Right ventricle myocardium superior (tissue), 1 donor: ENCODE measurements around the gene TVP23C. TPM values are rescaled to one million over a fixed set of nuclear protein-coding genes. Genes with fewer than 3 reads are reported as not detected.
A peak's percentile ranks its signal among the peaks of the same experiment; 100 is the strongest.

Experiments used
- ATAC-seq: fragments of 200-7000 bp; cut with Tn5 transposase; one replicate; pipeline ENCODE4 v1.9.1; 2020; ENCODE audit warnings: mild to moderate bottlenecking; ENCODE audit not compliant: poor library complexity
- DNase-seq: peaks from one replicate; pipeline ENCODE4 v3.0.0-alpha.2; 2020
- intact Hi-C: fragments of 100-400 bp; cut with DNase I; formaldehyde crosslinking; loops from one replicate; pipeline ENCODE4 v1.11.2; 2022
- total RNA-seq: library from RNA; stranded (reverse); fragmentation: NEBNext Ultra II Directional; extraction: Animal tissue kit (Norgen Biotek cat#: 25700); gene quantifications from one replicate; pipeline ENCODE4 v1.2.1, GENCODE V29; 2021
- donor health status: DM: no; HTN: yes; CAD: no; lungs with severe emphysema.

Gene TVP23C
- total RNA-seq, 1 donor from 2014 or later = 2.5 TPM

GRCh38 chr17:15502369-15503112 lies 60.7 kb downstream of the TVP23C start:
- intact Hi-C loops = loop anchor here (2.0 kb wide), 1 partner anchor 242 kb away; no protein-coding TSS in a partner anchor
- peak; percentile 94 for DNase-seq
- peak; percentile 96 for ATAC-seq

GRCh38 chr17:15501793-15502192 lies 61.5 kb downstream of the TVP23C start:
- ATAC-seq (peak; percentile 9), DNase-seq (no peak)
- intact Hi-C loops = loop anchor here (2.0 kb wide), 1 partner anchor 241 kb away; no protein-coding TSS in a partner anchor

- DNase-seq (no peak), ATAC-seq (no peak)
- intact Hi-C loops = no loop called here
These were observed 62.0 kb downstream of the TVP23C start for GRCh38 chr17:15501282-15501681.

- intact Hi-C loops = no loop called here
- DNase-seq = no peak
- no peak for ATAC-seq
These were observed 65.2 kb downstream of the TVP23C start for GRCh38 chr17:15498107-15498506.

- ATAC-seq = peak; percentile 70
- intact Hi-C loops = no loop called here
- no peak for DNase-seq
These were observed 66.3 kb downstream of the TVP23C start for GRCh38 chr17:15496735-15497670.

- DNase-seq (no peak), ATAC-seq (no peak)
- intact Hi-C loops = no loop called here
These were observed 68.5 kb downstream of the TVP23C start for GRCh38 chr17:15494821-15495220.

GRCh38 chr17:15493693-15494035 lies 69.6 kb downstream of the TVP23C start:
- ATAC-seq = no peak
- no peak for DNase-seq
- intact Hi-C loops = no loop called here

GRCh38 chr17:15492791-15493692 lies 70.2 kb downstream of the TVP23C start:
- ATAC-seq = no peak
- no peak for DNase-seq
- intact Hi-C loops = no loop called here

GRCh38 chr17:15492186-15492585 lies 71.1 kb downstream of the TVP23C start:
- ATAC-seq (no peak), DNase-seq (no peak)
- intact Hi-C loops = no loop called here

GRCh38 chr17:15490634-15491261 lies 72.5 kb downstream of the TVP23C start:
- intact Hi-C loops = no loop called here
- peak; percentile 76 for DNase-seq
- peak; percentile 86 for ATAC-seq

GRCh38 chr17:15488557-15488956 lies 74.7 kb downstream of the TVP23C start:
- ATAC-seq (no peak), DNase-seq (no peak)
- intact Hi-C loops = no loop called here

GRCh38 chr17:15485045-15485444 lies 78.2 kb downstream of the TVP23C start:
- intact Hi-C loops = no loop called here
- ATAC-seq (no peak), DNase-seq (no peak)

GRCh38 chr17:15483431-15483830 lies 79.9 kb downstream of the TVP23C start:
- ATAC-seq (no peak), DNase-seq (no peak)
- intact Hi-C loops = no loop called here

GRCh38 chr17:15482476-15482875 lies 80.8 kb downstream of the TVP23C start:
- intact Hi-C loops = no loop called here
- ATAC-seq = no peak
- no peak for DNase-seq

- intact Hi-C loops = no loop called here
- ATAC-seq (no peak), DNase-seq (no peak)
These were observed 81.8 kb downstream of the TVP23C start for GRCh38 chr17:15481481-15481880.

- peak; percentile 23 for ATAC-seq
- DNase-seq = no peak
- intact Hi-C loops = no loop called here
These were observed 83.1 kb downstream of the TVP23C start for GRCh38 chr17:15480204-15480603.

GRCh38 chr17:15479703-15480102 lies 83.6 kb downstream of the TVP23C start:
- ATAC-seq (no peak), DNase-seq (no peak)
- intact Hi-C loops = no loop called here

GRCh38 chr17:15478845-15479244 lies 84.4 kb downstream of the TVP23C start:
- intact Hi-C loops = no loop called here
- DNase-seq (no peak), ATAC-seq (peak; percentile 44)
